GM19239 (cell line): ENCODE data around the gene BSN.
A peak's percentile ranks its signal among the peaks of the same experiment; 100 is the strongest.

ENCODE experiments used
- DNase-seq: peaks from one replicate; pipeline ENCODE4 v3.0.0; 2011; ENCODE audit warnings: low spot score; ENCODE audit not compliant: insufficient read length
- FAIRE-seq: peaks from 2 replicates; lab custom pipeline; 2011; peaks lifted over from hg19 to GRCh38; lab: Jason Lieb, UNC

BSN gene

GRCh38 chr3:49705390-49705960 lies 151.2 kb downstream of the BSN start:
- FAIRE-seq = no peak
- DNase-seq = no peak

GRCh38 chr3:49706456-49707112 lies 152.3 kb downstream of the BSN start:
- no peak for FAIRE-seq
- DNase-seq = no peak

- DNase-seq = no peak
- no peak for FAIRE-seq
Observed at GRCh38 chr3:49707113-49707480, 152.8 kb downstream of the BSN start.

GRCh38 chr3:49709852-49710251 lies 155.6 kb downstream of the BSN start:
- FAIRE-seq (no peak), DNase-seq (no peak)

- DNase-seq (no peak), FAIRE-seq (no peak)
Observed at GRCh38 chr3:49711489-49711888, 157.2 kb downstream of the BSN start.

- FAIRE-seq (no peak), DNase-seq (no peak)
Observed at GRCh38 chr3:49712166-49712565, 157.9 kb downstream of the BSN start.

GRCh38 chr3:49712631-49713317 lies 158.5 kb downstream of the BSN start:
- DNase-seq (no peak), FAIRE-seq (no peak)

GRCh38 chr3:49713336-49714105 lies 159.2 kb downstream of the BSN start:
- no peak for FAIRE-seq
- no peak for DNase-seq

GRCh38 chr3:49714728-49715550 lies 160.7 kb downstream of the BSN start:
- no peak for DNase-seq
- no peak for FAIRE-seq

GRCh38 chr3:49715611-49716121 lies 161.4 kb downstream of the BSN start:
- no peak for DNase-seq
- no peak for FAIRE-seq

- no peak for FAIRE-seq
- DNase-seq = no peak
Observed at GRCh38 chr3:49716169-49716568, 161.9 kb downstream of the BSN start.

- DNase-seq (no peak), FAIRE-seq (no peak)
Observed at GRCh38 chr3:49716691-49717210, 162.5 kb downstream of the BSN start.

GRCh38 chr3:49717211-49717958 lies 163.1 kb downstream of the BSN start:
- FAIRE-seq = no peak
- DNase-seq = no peak

- DNase-seq (no peak), FAIRE-seq (no peak)
Observed at GRCh38 chr3:49717959-49718857, 163.9 kb downstream of the BSN start.

- FAIRE-seq (no peak), DNase-seq (no peak)
Observed at GRCh38 chr3:49718858-49719213, 164.6 kb downstream of the BSN start.

- peak; percentile 95 for FAIRE-seq
- peak; percentile 97 for DNase-seq
Observed at GRCh38 chr3:49719214-49719884, 165.1 kb downstream of the BSN start, which contains the start of gene AMIGO3. TSS of gene AMIGO3 (minus strand) at chr3:49719684. CDS start at chr3:49719465, 219 bp downstream.
